Natural killer cell (primary cell): Measurements from ENCODE around the gene TGFBR1. TPM values are rescaled to one million over a fixed set of nuclear protein-coding genes. Genes with fewer than 3 reads are reported as not detected.
A peak's percentile ranks its signal among the peaks of the same experiment; 100 is the strongest.

Experiments used
- ATAC-seq, 3 donors: fragments of 150-1000 bp in 2 of 3; fragments of 200-7000 bp in 1 of 3; cut with Tn5 transposase; 1 replicate in 1 of 3; 2 replicates in 2 of 3; pipeline ENCODE4 v1.10.0; 2021; ENCODE audit warnings: mild to moderate bottlenecking in 2 of 3, moderate library complexity in 2 of 3
- DNase-seq, 2 donors: peaks; one replicate each; pipeline versions ENCODE4 v3.0.0 to v3.0.0-alpha.2; 2013 to 2021; ENCODE audit warnings: mixed read lengths in 1 of 2
- H3K27ac ChIP-seq: one replicate; pipeline ENCODE4 v1.5.1; 2013; ENCODE audit warnings: mild to moderate bottlenecking, low read length
- H3K27me3 ChIP-seq: one replicate; pipeline ENCODE4 v1.6.1; 2013; ENCODE audit warnings: low read length; ENCODE audit not compliant: control insufficient read depth, insufficient read depth
- H3K36me3 ChIP-seq: one replicate; pipeline ENCODE4 v1.6.1; 2013; ENCODE audit warnings: low read length; ENCODE audit not compliant: control insufficient read depth, insufficient read depth
- H3K4me1 ChIP-seq: one replicate; pipeline ENCODE4 v1.6.1; 2013; ENCODE audit warnings: low read length; ENCODE audit not compliant: control insufficient read depth, insufficient read depth
- H3K4me3 ChIP-seq: one replicate; pipeline ENCODE4 v1.5.1; 2013; ENCODE audit warnings: low read length
- H3K9me3 ChIP-seq: one replicate; pipeline ENCODE4 v1.6.1; 2013; ENCODE audit warnings: low read length; ENCODE audit not compliant: control insufficient read depth, insufficient read depth
- H3K27ac Mint-ChIP-seq, 2 donors: one replicate each; pipeline ENCODE4 v1.8.0; 2022; ENCODE audit warnings: mild to moderate bottlenecking in 2 of 2, mixed read lengths in 2 of 2, moderate library complexity in 1 of 2
- H3K27me3 Mint-ChIP-seq, 2 donors: one replicate each; pipeline ENCODE4 v1.8.0; 2022; ENCODE audit warnings: low read depth in 2 of 2, mixed read lengths in 2 of 2
- H3K36me3 Mint-ChIP-seq: one replicate; pipeline ENCODE4 v1.8.0; 2022; ENCODE audit warnings: mixed read lengths
- H3K4me1 Mint-ChIP-seq, 2 donors: one replicate each; pipeline ENCODE4 v1.8.0; 2022; ENCODE audit warnings: mixed read lengths in 2 of 2
- H3K4me3 Mint-ChIP-seq: one replicate; pipeline ENCODE4 v1.8.0; 2022; ENCODE audit warnings: mild to moderate bottlenecking, moderate library complexity, mixed read lengths
- H3K9me3 Mint-ChIP-seq, 2 donors: one replicate each; pipeline ENCODE4 v1.8.0; 2022; ENCODE audit warnings: mixed read lengths in 2 of 2
- CTCF ChIP-seq: fragments of 200-600 bp; IDR thresholded peaks from one replicate; pipeline ENCODE4 v1.8.0; 2022; ENCODE audit warnings: antibody characterized with exemption
- WGBS: methylation state at CpG from one replicate; pipeline ENCODE4 v1.1.7; 2013; ENCODE audit warnings: missing lambda C conversion rate; ENCODE audit not compliant: insufficient coverage; 5-methylcytosine and 5-hydroxymethylcytosine counted together
- intact Hi-C: fragments of 100-400 bp; cut with micrococcal nuclease; formaldehyde crosslinking; loops from one replicate; pipeline ENCODE4 v1.14.2; 2022
- total RNA-seq, 4 donors: library from RNA; stranded (reverse); fragments of 120-200 nt in 1 of 4; gene quantifications; one replicate each; pipeline versions ENCODE4 v1.2.3 to v1.2.4, GENCODE V29; 2013 to 2022

The TGFBR1 gene
- total RNA-seq, 3 donors from 2014 or later (not counting 1 experiment from before 2014, with no cell fraction given): 78.0 to 120 (median 113) TPM

- H3K27me3 Mint-ChIP-seq: no peaks in the 10 kb centered on the region
- no peaks in the 10 kb centered on the region for H3K9me3 ChIP-seq
- peaks cover 80 to 84% of the 10 kb centered on the region in 2 donors for H3K4me1 Mint-ChIP-seq
- no peaks in the 10 kb centered on the region for H3K36me3 Mint-ChIP-seq
- ATAC-seq (no peak), DNase-seq (no peak)
- peak overlapping the region; percentile 93 to 98 for H3K27ac Mint-ChIP-seq
- 92% methylated on average over 8 of the region's 8 CpGs for WGBS
- no peak overlapping the region for H3K27ac ChIP-seq
- H3K36me3 ChIP-seq: no peaks in the 10 kb centered on the region
- H3K9me3 Mint-ChIP-seq: no peaks in the 10 kb centered on the region
- peaks cover 50% of the 10 kb centered on the region for H3K4me1 ChIP-seq
- no peaks in the 10 kb centered on the region for H3K27me3 ChIP-seq
- no peak for TF ChIP-seq CTCF
- intact Hi-C loops: no loop called here
- no peak overlapping the region for H3K4me3 Mint-ChIP-seq
- no peak overlapping the region for H3K4me3 ChIP-seq
Observed at GRCh38 chr9:99073985-99074901, 30.7 kb upstream of the TGFBR1 start.

- no peaks in the 10 kb centered on the region for H3K9me3 ChIP-seq
- H3K4me3 Mint-ChIP-seq: no peak overlapping the region
- H3K27me3 ChIP-seq: no peaks in the 10 kb centered on the region
- intact Hi-C loops: loop anchor here (5.0 kb wide), 1 partner anchor 33 kb away; no protein-coding TSS in a partner anchor
- no peak overlapping the region for H3K27ac ChIP-seq
- H3K27ac Mint-ChIP-seq: peak overlapping the region; percentile 93 to 98
- H3K4me3 ChIP-seq: no peak overlapping the region
- ATAC-seq: no peak
- DNase-seq: no peak
- whole genome bisulfite sequencing: 100% methylated on average over 3 of the region's 3 CpGs
- H3K27me3 Mint-ChIP-seq: no peaks in the 10 kb centered on the region
- TF ChIP-seq CTCF: no peak
- no peaks in the 10 kb centered on the region for H3K9me3 Mint-ChIP-seq
- H3K36me3 Mint-ChIP-seq: no peaks in the 10 kb centered on the region
- H3K4me1 Mint-ChIP-seq: peaks cover 83 to 84% of the 10 kb centered on the region in 2 donors
- peaks cover 49% of the 10 kb centered on the region for H3K4me1 ChIP-seq
- no peaks in the 10 kb centered on the region for H3K36me3 ChIP-seq
Observed at GRCh38 chr9:99074902-99075245, 30.0 kb upstream of the TGFBR1 start.

GRCh38 chr9:99075246-99075912, 29.5 kb upstream of the TGFBR1 start:
- intact Hi-C loops: loop anchor here (5.0 kb wide), 1 partner anchor 33 kb away; no protein-coding TSS in a partner anchor
- 97% methylated on average over 5 of the region's 6 CpGs for WGBS
- peak overlapping the region; percentile 25 for H3K4me3 Mint-ChIP-seq

More at GRCh38 chr9:99075246-99075912, 29.5 kb upstream of the TGFBR1 start:
- no peaks in the 10 kb centered on the region for H3K27me3 Mint-ChIP-seq
- no peak overlapping the region for H3K4me3 ChIP-seq
- DNase-seq (no peak), ATAC-seq (no peak)
- peak overlapping the region; percentile 93 to 98 for H3K27ac Mint-ChIP-seq
- TF ChIP-seq CTCF: no peak
- no peak overlapping the region for H3K27ac ChIP-seq
- H3K36me3 ChIP-seq: no peaks in the 10 kb centered on the region
- H3K36me3 Mint-ChIP-seq: no peaks in the 10 kb centered on the region
- H3K9me3 ChIP-seq: no peaks in the 10 kb centered on the region
- H3K4me1 Mint-ChIP-seq: peaks cover 80 to 84% of the 10 kb centered on the region in 2 donors
- H3K4me1 ChIP-seq: peaks cover 49% of the 10 kb centered on the region
- no peaks in the 10 kb centered on the region for H3K27me3 ChIP-seq
- no peaks in the 10 kb centered on the region for H3K9me3 Mint-ChIP-seq
